Mucosa of rectum (tissue), 2 donors: ENCODE measurements around the gene IAPP.
"Not testable (repeated sequence)": the region's sequence is repeated elsewhere in the genome, so short reads cannot be mapped to it uniquely, and the experiment has no call there.

Experiments
- H3K27ac ChIP-seq, 2 donors: one replicate each; pipeline ENCODE4 v1.7.0; 2013; ENCODE audit warnings: inconsistent platforms in 2 of 2, low read depth in 2 of 2, low read length in 2 of 2
- H3K27me3 ChIP-seq, 2 donors: one replicate each; pipeline ENCODE4 v1.7.0; 2013; ENCODE audit warnings: low read length in 2 of 2; ENCODE audit not compliant: control insufficient read depth in 2 of 2, insufficient read depth in 2 of 2
- H3K36me3 ChIP-seq, 2 donors: one replicate each; pipeline ENCODE4 v1.7.0; 2013; ENCODE audit warnings: low read length in 2 of 2; ENCODE audit not compliant: control insufficient read depth in 2 of 2, insufficient read depth in 2 of 2
- H3K4me1 ChIP-seq, 2 donors: one replicate each; pipeline ENCODE4 v1.7.0; 2013; ENCODE audit warnings: low read length in 2 of 2, mild to moderate bottlenecking in 1 of 2; ENCODE audit not compliant: control insufficient read depth in 2 of 2, insufficient read depth in 2 of 2
- H3K4me3 ChIP-seq, 2 donors: one replicate each; pipeline ENCODE4 v1.7.0; 2013; ENCODE audit warnings: low read length in 2 of 2
- H3K9ac ChIP-seq, 2 donors: one replicate each; pipeline ENCODE4 v1.7.0; 2013; ENCODE audit warnings: low read length in 2 of 2, low read depth in 1 of 2, mild to moderate bottlenecking in 1 of 2
- H3K9me3 ChIP-seq, 2 donors: one replicate each; pipeline ENCODE4 v1.7.0; 2013; ENCODE audit warnings: low read length in 2 of 2; ENCODE audit not compliant: control insufficient read depth in 2 of 2
- donor health status: healthy.
- donor health status: Normal muscosa, but diverticular disease.

The IAPP gene

GRCh38 chr12:21340403-21340802 is 32.3 kb upstream of the IAPP start:
- Histone ChIP-seq H3K4me1 (no peaks in the 10 kb centered on the region), H3K4me3 (no peak overlapping the region), H3K27ac (no peak overlapping the region), H3K27me3 (no peaks in the 10 kb centered on the region), H3K9ac (no peak overlapping the region), H3K9me3 (no peaks in the 10 kb centered on the region), H3K36me3 (no peaks in the 10 kb centered on the region)

- H3K4me1 ChIP-seq, result no peaks in the 10 kb centered on the region
- no peak overlapping the region for H3K9ac ChIP-seq
- no peaks in the 10 kb centered on the region for H3K36me3 ChIP-seq
- H3K27ac ChIP-seq, result no peak overlapping the region
- no peak overlapping the region for H3K4me3 ChIP-seq
- H3K27me3 ChIP-seq, result no peaks in the 10 kb centered on the region
- no peaks in the 10 kb centered on the region for H3K9me3 ChIP-seq
Observed at GRCh38 chr12:21341769-21342168, 30.9 kb upstream of the IAPP start.

GRCh38 chr12:21343636-21344035 is 29.1 kb upstream of the IAPP start:
- H3K4me1 ChIP-seq, result no peaks in the 10 kb centered on the region
- H3K9me3 ChIP-seq, result no peaks in the 10 kb centered on the region
- no peak overlapping the region for H3K9ac ChIP-seq
- H3K4me3 ChIP-seq, result no peak overlapping the region
- no peak overlapping the region for H3K27ac ChIP-seq
- no peaks in the 10 kb centered on the region for H3K36me3 ChIP-seq
- no peaks in the 10 kb centered on the region for H3K27me3 ChIP-seq

GRCh38 chr12:21346542-21347205 is 26.0 kb upstream of the IAPP start:
- H3K9me3 ChIP-seq, result no peaks in the 10 kb centered on the region
- H3K9ac ChIP-seq, result no peak overlapping the region
- no peaks in the 10 kb centered on the region for H3K27me3 ChIP-seq
- no peaks in the 10 kb centered on the region for H3K36me3 ChIP-seq
- no peaks in the 10 kb centered on the region for H3K4me1 ChIP-seq
- no peak overlapping the region for H3K27ac ChIP-seq
- no peak overlapping the region for H3K4me3 ChIP-seq

GRCh38 chr12:21350975-21351374 is 21.7 kb upstream of the IAPP start:
- Histone ChIP-seq H3K4me1 (no peaks in the 10 kb centered on the region), H3K36me3 (no peaks in the 10 kb centered on the region), H3K27ac (no peak overlapping the region), H3K4me3 (no peak overlapping the region), H3K9me3 (no peaks in the 10 kb centered on the region), H3K9ac (no peak overlapping the region), H3K27me3 (no peaks in the 10 kb centered on the region)

- Histone ChIP-seq H3K9me3 (no peaks in the 10 kb centered on the region), H3K9ac (no peak overlapping the region), H3K4me3 (no peak overlapping the region), H3K27ac (no peak overlapping the region), H3K36me3 (no peaks in the 10 kb centered on the region), H3K4me1 (no peaks in the 10 kb centered on the region), H3K27me3 (no peaks in the 10 kb centered on the region)
Observed at GRCh38 chr12:21353487-21353886, 19.2 kb upstream of the IAPP start.

GRCh38 chr12:21353948-21354347 is 18.8 kb upstream of the IAPP start:
- no peak overlapping the region for H3K9ac ChIP-seq
- no peak overlapping the region for H3K4me3 ChIP-seq
- H3K4me1 ChIP-seq, result no peaks in the 10 kb centered on the region
- H3K27ac ChIP-seq, result no peak overlapping the region
- H3K27me3 ChIP-seq, result no peaks in the 10 kb centered on the region
- H3K36me3 ChIP-seq, result no peaks in the 10 kb centered on the region
- H3K9me3 ChIP-seq, result no peaks in the 10 kb centered on the region

GRCh38 chr12:21354641-21355040 is 18.1 kb upstream of the IAPP start:
- Histone ChIP-seq H3K4me1 (no peaks in the 10 kb centered on the region), H3K27me3 (no peaks in the 10 kb centered on the region), H3K4me3 (no peak overlapping the region), H3K36me3 (no peaks in the 10 kb centered on the region), H3K9me3 (no peaks in the 10 kb centered on the region), H3K27ac (no peak overlapping the region), H3K9ac (no peak overlapping the region)

- H3K9ac ChIP-seq, H3K27me3 ChIP-seq, H3K27ac ChIP-seq, H3K4me1 ChIP-seq, H3K4me3 ChIP-seq, H3K36me3 ChIP-seq, H3K9me3 ChIP-seq: not testable (repeated sequence)
Observed at GRCh38 chr12:21360632-21361031, 12.1 kb upstream of the IAPP start.

- Histone ChIP-seq H3K4me1 (no peaks in the 10 kb centered on the region), H3K27ac (no peak overlapping the region), H3K9me3 (no peaks in the 10 kb centered on the region), H3K36me3 (no peaks in the 10 kb centered on the region), H3K4me3 (no peak overlapping the region), H3K27me3 (no peaks in the 10 kb centered on the region), H3K9ac (no peak overlapping the region)
Observed at GRCh38 chr12:21369141-21369980, 3.3 kb upstream of the IAPP start.
